ENCODE data around the gene DUX4. TPM values are rescaled to one million over a fixed set of nuclear protein-coding genes. Genes with fewer than 3 reads are reported as not detected.
"Not testable (repeated sequence)": the region's sequence is repeated elsewhere in the genome, so short reads cannot be mapped to it uniquely, and the experiment has no call there.

DUX4 gene
- total RNA-seq: not detected

DNA sequence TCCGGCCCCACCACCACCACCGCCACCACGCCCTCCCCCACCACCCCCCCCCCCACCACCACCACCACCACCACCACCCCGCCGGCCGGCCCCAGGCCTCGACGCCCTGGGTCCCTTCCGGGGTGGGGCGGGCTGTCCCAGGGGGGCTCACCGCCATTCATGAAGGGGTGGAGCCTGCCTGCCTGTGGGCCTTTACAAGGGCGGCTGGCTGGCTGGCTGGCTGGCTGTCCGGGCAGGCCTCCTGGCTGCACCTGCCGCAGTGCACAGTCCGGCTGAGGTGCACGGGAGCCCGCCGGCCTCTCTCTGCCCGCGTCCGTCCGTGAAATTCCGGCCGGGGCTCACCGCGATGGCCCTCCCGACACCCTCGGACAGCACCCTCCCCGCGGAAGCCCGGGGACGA lies at the start of gene DUX4:
Gene DUX4 (plus strand): TSS at position 347 of the 400 bp plus-strand sequence. CDS start 0 bp downstream, at position 347.
- WGBS: no CpG with 5 or more reads among the region's 32 CpGs
- not testable (repeated sequence) for H3K27ac ChIP-seq; DNase-seq (ENCODE audit: low spot score)

DNA sequence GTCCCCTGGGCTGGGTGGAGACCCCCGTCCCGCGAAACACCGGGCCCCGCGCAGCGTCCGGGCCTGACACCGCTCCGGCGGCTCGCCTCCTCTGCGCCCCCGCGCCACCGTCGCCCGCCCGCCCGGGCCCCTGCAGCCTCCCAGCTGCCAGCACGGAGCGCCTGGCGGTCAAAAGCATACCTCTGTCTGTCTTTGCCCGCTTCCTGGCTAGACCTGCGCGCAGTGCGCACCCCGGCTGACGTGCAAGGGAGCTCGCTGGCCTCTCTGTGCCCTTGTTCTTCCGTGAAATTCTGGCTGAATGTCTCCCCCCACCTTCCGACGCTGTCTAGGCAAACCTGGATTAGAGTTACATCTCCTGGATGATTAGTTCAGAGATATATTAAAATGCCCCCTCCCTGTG lies 1.9 kb downstream of the DUX4 start:
- DNase-seq (ENCODE audit: low spot score); H3K27ac ChIP-seq; H3K4me3 ChIP-seq; intact Hi-C loops (cut with DNase I); H3K36me3 ChIP-seq; H3K4me1 ChIP-seq (replicated peaks); H3K9me3 ChIP-seq; H3K27me3 ChIP-seq (replicated peaks; ENCODE audit: insufficient read depth): not testable (repeated sequence)
- WGBS: 58% methylated on average over 10 of the region's 33 CpGs

More for the DNA sequence above, at the start of gene DUX4:
- H3K9me3 ChIP-seq; intact Hi-C loops (cut with DNase I); H3K36me3 ChIP-seq; H3K27me3 ChIP-seq (replicated peaks; ENCODE audit: insufficient read depth); H3K4me1 ChIP-seq (replicated peaks); H3K4me3 ChIP-seq: not testable (repeated sequence)

DNA sequence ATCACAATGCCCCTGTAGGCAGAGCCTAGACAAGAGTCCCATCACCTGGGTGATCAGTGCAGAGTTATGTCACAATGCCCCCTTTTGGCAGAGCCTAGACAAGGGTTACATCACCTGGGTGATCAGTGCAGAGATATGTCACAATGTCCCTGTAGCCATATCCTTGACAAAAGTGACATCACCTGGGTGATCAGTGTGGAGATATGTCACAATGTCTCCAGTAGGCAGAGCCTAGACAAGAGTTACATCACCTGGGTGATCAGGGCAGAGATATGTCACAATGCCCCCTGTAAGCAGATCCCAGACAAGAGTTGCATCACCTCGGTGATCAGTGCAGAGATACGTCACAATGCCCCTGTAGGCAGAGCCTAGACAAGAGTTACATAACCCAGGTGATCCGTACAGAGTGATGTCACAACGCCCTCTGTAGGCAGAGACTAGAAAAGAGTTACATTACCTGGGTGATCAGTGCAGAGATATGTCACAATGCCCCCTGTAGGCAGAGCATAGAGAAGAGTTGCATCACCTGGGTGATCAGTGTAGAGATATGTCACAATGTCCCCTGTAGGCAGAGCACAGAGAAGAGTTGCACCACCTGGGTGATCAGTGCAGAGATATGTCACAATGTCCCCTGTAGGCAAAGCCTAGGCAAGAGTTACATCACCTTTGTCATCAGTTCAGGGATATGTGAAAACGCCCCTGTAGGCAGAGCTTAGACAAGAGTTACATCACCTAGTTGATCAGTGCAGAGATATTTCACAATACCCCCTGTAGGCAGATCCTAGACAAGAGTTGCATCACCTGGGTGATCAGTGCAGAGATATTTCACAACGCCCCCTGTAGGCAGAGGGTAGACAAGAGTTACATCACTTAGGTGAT lies 4.4 kb downstream of the DUX4 start:
- H3K27me3 ChIP-seq (replicated peaks; ENCODE audit: insufficient read depth); H3K9me3 ChIP-seq; H3K4me1 ChIP-seq (replicated peaks); intact Hi-C loops (cut with DNase I); H3K27ac ChIP-seq; H3K4me3 ChIP-seq; H3K36me3 ChIP-seq: not testable (repeated sequence)
- DNase-seq (ENCODE audit: low spot score): peak; percentile 26
- WGBS: 40% methylated on average over 6 of the region's 6 CpGs

DNA sequence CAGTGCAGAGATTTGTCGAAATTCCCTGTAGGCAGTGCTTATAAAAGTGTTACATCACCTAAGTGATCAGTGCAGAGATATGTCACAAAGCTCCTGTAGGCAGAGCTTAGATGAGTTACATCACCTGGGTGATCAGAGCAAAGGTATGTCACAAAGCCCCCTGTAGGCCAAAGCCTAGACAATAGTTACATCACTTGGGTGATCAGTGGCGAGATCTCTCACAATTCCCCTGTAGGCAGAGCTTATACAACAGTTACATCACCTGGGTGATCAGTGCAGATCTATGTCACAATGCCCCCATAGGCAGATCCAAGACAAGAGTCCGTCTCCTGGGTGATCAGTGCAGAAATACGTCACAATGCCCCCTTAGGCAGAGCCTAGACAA lies 5.0 kb downstream of the DUX4 start:
- H3K9me3 ChIP-seq; H3K36me3 ChIP-seq; H3K27ac ChIP-seq; H3K27me3 ChIP-seq (replicated peaks; ENCODE audit: insufficient read depth); DNase-seq (ENCODE audit: low spot score); intact Hi-C loops (cut with DNase I); H3K4me3 ChIP-seq; H3K4me1 ChIP-seq (replicated peaks): not testable (repeated sequence)
- WGBS: 20% methylated on average over 4 of the region's 4 CpGs

DNA sequence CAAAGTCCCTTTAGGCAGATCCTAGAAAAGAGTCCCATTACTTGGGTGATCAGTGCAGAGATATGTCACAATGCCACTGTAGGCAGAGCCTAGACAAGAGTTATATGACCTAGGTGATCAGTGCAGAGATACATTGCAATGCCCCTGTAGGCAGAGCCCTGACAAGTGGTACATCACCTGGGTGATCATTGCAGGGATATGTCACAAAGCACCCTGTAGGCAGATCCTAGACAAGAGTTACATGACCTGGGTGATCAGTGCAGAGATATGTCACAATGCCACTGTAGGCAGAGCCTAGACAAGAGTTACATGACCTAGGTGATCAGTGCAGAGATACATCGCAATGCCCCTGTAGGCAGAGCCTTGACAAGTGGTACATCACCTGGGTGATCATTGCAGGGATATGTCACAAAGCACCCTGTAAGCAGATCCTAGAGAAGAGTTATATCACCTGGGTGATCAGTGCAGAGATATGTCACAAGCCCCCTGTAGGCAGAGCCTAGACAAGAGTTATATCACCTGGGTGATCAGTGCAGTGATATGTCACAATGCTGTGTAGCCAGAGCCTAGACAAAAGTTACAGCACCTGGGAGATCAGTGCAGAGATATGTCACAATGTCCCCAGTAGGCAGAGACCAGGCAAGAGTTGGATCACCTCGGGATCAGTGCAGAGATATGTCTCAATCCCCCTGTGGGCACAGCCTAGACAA lies 5.6 kb downstream of the DUX4 start:
- H3K27me3 ChIP-seq (replicated peaks; ENCODE audit: insufficient read depth); H3K27ac ChIP-seq; H3K9me3 ChIP-seq; H3K4me1 ChIP-seq (replicated peaks); H3K36me3 ChIP-seq; H3K4me3 ChIP-seq; intact Hi-C loops (cut with DNase I): not testable (repeated sequence)
- 31% methylated on average over 2 of the region's 2 CpGs for WGBS
- peak; percentile 2 for DNase-seq (ENCODE audit: low spot score)

DNA sequence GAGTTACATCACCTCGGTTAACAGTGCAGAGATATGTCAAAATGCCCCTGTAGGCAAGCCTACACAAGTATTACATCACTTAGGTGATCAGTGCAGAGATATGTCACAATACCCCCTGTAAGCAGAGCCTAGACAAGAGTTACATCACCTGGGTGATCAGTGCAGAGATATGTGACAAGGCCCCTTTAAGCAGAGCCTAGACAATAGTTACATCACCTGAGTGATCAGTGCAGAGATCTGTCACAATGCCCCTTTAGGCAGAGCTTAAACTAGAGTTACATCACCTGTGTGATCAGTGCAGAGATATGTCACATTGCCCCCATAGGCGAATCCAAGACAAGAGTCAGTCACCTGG lies 6.1 kb downstream of the DUX4 start:
- H3K27me3 ChIP-seq (replicated peaks; ENCODE audit: insufficient read depth); H3K4me3 ChIP-seq; DNase-seq (ENCODE audit: low spot score); H3K4me1 ChIP-seq (replicated peaks); intact Hi-C loops (cut with DNase I); H3K9me3 ChIP-seq; H3K36me3 ChIP-seq; H3K27ac ChIP-seq: not testable (repeated sequence)
- 56% methylated on average over 1 of the region's 2 CpGs for WGBS

DNA sequence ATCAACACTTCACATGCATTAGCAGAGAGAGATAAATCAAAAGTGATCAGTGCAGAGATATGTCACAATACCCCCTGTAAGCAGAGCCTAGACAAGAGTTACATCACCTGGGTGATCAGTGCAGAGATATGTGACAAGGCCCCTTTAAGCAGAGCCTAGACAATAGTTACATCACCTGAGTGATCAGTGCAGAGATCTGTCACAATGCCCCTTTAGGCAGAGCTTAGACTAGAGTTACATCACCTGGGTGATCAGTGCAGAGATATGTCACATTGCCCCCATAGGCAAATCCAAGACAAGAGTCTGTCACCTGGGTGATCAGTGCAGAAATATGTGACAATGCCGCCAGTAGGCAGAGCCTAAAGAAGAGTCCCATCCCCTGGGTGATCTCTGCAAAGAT lies 7.4 kb downstream of the DUX4 start:
- intact Hi-C loops (cut with DNase I); H3K4me1 ChIP-seq (replicated peaks); DNase-seq (ENCODE audit: low spot score); H3K4me3 ChIP-seq; H3K27ac ChIP-seq; H3K9me3 ChIP-seq; H3K36me3 ChIP-seq; H3K27me3 ChIP-seq (replicated peaks; ENCODE audit: insufficient read depth): not testable (repeated sequence)
- WGBS: 0% methylated on average over 1 of the region's 1 CpG

DNA sequence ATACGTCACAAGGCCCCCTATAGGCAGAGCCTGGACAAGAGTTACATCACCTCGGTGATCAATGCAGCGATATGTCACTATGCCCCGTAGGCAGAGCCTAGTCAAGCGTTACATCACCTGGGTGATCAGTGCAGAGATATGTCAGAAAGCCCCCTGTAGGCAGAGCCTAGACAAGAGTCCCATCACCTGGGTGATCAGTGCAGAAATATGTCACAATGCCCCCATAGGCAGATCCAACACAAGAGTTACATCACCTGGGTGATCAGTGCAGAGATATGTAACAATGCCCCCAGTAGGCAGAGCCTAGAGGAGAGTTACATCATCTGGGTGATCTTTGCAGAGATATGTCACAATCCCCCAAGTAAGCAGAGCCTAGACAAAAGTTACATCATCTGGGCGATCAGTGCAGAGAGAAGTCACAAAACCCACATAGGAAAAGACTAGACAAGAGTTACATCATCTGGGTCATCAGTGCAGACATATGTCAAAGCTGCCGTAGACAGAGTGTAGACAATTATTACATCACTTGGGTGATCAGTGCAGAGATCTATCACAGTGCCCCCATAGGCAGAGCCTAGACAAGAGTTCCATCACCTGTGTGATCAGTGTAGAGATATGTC lies 8.0 kb downstream of the DUX4 start:
- DNase-seq (ENCODE audit: low spot score): peak; percentile 16
- intact Hi-C loops (cut with DNase I); H3K27me3 ChIP-seq (replicated peaks; ENCODE audit: insufficient read depth); H3K4me3 ChIP-seq; H3K4me1 ChIP-seq (replicated peaks); H3K27ac ChIP-seq; H3K9me3 ChIP-seq; H3K36me3 ChIP-seq: not testable (repeated sequence)
- no CpG with 5 or more reads among the region's 7 CpGs for WGBS

DNA sequence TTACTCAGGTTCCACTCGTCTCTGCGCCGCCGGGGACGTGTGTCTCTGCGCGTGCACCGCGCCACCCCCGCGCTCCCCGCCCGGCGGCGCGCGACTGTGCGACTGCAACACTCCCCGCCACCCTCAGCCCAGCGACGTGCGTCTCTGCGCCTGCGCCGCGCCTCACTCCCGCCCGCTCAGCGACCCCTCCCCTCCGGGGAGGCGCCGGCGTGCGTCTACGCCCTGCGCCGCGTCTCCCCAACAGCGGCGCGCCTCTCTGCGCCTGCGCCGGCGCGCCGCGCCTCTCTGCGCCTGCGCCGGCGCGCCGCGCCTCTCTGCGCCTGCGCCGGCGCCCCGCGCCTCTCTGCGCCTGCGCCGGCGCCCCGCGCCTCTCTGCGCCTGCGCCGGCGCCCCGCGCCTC lies 29.9 kb downstream of the DUX4 start:
- H3K4me1 ChIP-seq (replicated peaks); intact Hi-C loops (cut with DNase I); H3K36me3 ChIP-seq; H3K9me3 ChIP-seq; H3K27me3 ChIP-seq (replicated peaks; ENCODE audit: insufficient read depth); H3K27ac ChIP-seq; H3K4me3 ChIP-seq: not testable (repeated sequence)
- 75% methylated on average over 52 of the region's 73 CpGs for WGBS
- DNase-seq (ENCODE audit: low spot score): peak; percentile 4

Small RNAs within 50 kb of the gene (small RNA-seq; reads per million reads assigned to genes)
- 0 reads per million in 2 donors for gene AC215524.1

Other genes starting within 250 kb of the DUX4 start
- 10 to 100 TPM; 28.2 to 53.4 TPM for gene FRG1, start 232.9 kb upstream of the DUX4 start, total RNA-seq
- not detected for gene FRG2, start 146.5 kb upstream of the DUX4 start, total RNA-seq
- gene DBET, start 109.3 kb upstream of the DUX4 start, total RNA-seq: under 1 TPM in 1 of 2 donors, not detected in 1; 0.05 TPM

Measured in prostate gland (tissue), 2 donors.